ENCODE measurements around the gene IMMT. TPM values are rescaled to one million over a fixed set of nuclear protein-coding genes. Genes with fewer than 3 reads are reported as not detected.
"Not testable (repeated sequence)": the region's sequence is repeated elsewhere in the genome, so short reads cannot be mapped to it uniquely, and the experiment has no call there.

IMMT gene
- total RNA-seq, 2 experiments from 2014 or later, result 121 to 122 TPM

DNA sequence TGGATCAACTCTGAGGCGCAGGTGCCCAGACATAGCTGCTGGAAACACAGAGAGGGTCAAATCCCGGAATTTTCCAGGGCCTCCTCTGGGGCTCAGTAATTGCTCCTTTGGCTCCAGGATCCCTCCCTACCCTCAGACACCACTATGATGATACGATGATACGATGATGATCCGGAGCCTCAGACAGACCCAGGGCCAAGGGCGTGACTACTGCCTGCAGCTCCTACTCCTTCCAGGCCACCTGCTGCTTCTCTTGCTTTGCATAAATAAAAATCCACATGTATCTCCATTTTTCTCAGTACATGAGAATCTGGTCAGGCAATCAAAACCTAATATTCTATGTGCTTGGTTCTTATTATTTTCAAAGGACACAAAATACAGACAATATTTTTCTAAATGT, 37.6 kb upstream of the IMMT start:
- Mint-ChIP-seq H3K4me3 (no peak overlapping the region), H3K27ac (no peak overlapping the region), H3K27me3 (peaks cover 11% of the 10 kb centered on the region), H3K36me3 (no peaks in the 10 kb centered on the region), H3K4me1 (peaks cover 2% of the 10 kb centered on the region), H3K9me3 (no peaks in the 10 kb centered on the region)
- ATAC-seq (ENCODE audit: low read depth), result no peak
- POLR2A ChIA-PET, result interaction anchor here (0.9 kb wide), 1 partner anchor 38 kb away, joined by 3 read pairs; the partner anchor contains the start of gene IMMT
- DNase-seq, result no peak

GRCh38 chr2:86232373-86232784, 37.1 kb upstream of the IMMT start:
- DNase-seq, result no peak
- Mint-ChIP-seq H3K27me3 (peaks cover 15% of the 10 kb centered on the region), H3K36me3 (no peaks in the 10 kb centered on the region), H3K27ac (no peak overlapping the region), H3K9me3 (no peaks in the 10 kb centered on the region), H3K4me1 (peaks cover 2% of the 10 kb centered on the region), H3K4me3 (no peak overlapping the region)
- POLR2A ChIA-PET, result interaction anchor here (0.9 kb wide), 1 partner anchor 37 kb away, joined by 3 read pairs; the partner anchor contains the start of gene IMMT
- no peak for ATAC-seq (ENCODE audit: low read depth)

- POLR2A ChIA-PET, result no interaction called here
- ATAC-seq (ENCODE audit: low read depth) (no peak), DNase-seq (no peak)
- H3K4me3 Mint-ChIP-seq, result no peak overlapping the region
- no peaks in the 10 kb centered on the region for H3K36me3 Mint-ChIP-seq
- H3K27ac Mint-ChIP-seq, result no peak overlapping the region
- peaks cover 15% of the 10 kb centered on the region for H3K27me3 Mint-ChIP-seq
- no peaks in the 10 kb centered on the region for H3K4me1 Mint-ChIP-seq
- no peaks in the 10 kb centered on the region for H3K9me3 Mint-ChIP-seq
Measured at GRCh38 chr2:86231680-86232372, 36.6 kb upstream of the IMMT start.

- no peak overlapping the region for H3K4me3 Mint-ChIP-seq
- POLR2A ChIA-PET, result interaction anchor here (0.6 kb wide), 1 partner anchor 486 kb away, joined by 5 read pairs; no protein-coding TSS in a partner anchor
- no peaks in the 10 kb centered on the region for H3K9me3 Mint-ChIP-seq
- ATAC-seq (ENCODE audit: low read depth), result no peak
- no peaks in the 10 kb centered on the region for H3K4me1 Mint-ChIP-seq
- H3K27ac Mint-ChIP-seq, result no peak overlapping the region
- peaks cover 15% of the 10 kb centered on the region for H3K27me3 Mint-ChIP-seq
- DNase-seq, result no peak
- no peaks in the 10 kb centered on the region for H3K36me3 Mint-ChIP-seq
Measured at GRCh38 chr2:86230961-86231360, 35.7 kb upstream of the IMMT start.

GRCh38 chr2:86229221-86229620, 34.0 kb upstream of the IMMT start:
- peaks cover 8% of the 10 kb centered on the region for H3K4me1 Mint-ChIP-seq
- H3K27ac Mint-ChIP-seq, result no peak overlapping the region
- H3K9me3 Mint-ChIP-seq, result no peaks in the 10 kb centered on the region
- H3K4me3 Mint-ChIP-seq, result no peak overlapping the region
- DNase-seq (no peak), ATAC-seq (ENCODE audit: low read depth) (no peak)
- H3K27me3 Mint-ChIP-seq, result peaks cover 13% of the 10 kb centered on the region
- POLR2A ChIA-PET, result no interaction called here
- no peaks in the 10 kb centered on the region for H3K36me3 Mint-ChIP-seq

- H3K4me3 Mint-ChIP-seq; H3K36me3 Mint-ChIP-seq; POLR2A ChIA-PET; DNase-seq; H3K27ac Mint-ChIP-seq; H3K27me3 Mint-ChIP-seq; H3K9me3 Mint-ChIP-seq; ATAC-seq (ENCODE audit: low read depth): not testable (repeated sequence)
- peaks cover 10% of the 10 kb centered on the region for H3K4me1 Mint-ChIP-seq
Measured at GRCh38 chr2:86228574-86228973, 33.3 kb upstream of the IMMT start.

DNA sequence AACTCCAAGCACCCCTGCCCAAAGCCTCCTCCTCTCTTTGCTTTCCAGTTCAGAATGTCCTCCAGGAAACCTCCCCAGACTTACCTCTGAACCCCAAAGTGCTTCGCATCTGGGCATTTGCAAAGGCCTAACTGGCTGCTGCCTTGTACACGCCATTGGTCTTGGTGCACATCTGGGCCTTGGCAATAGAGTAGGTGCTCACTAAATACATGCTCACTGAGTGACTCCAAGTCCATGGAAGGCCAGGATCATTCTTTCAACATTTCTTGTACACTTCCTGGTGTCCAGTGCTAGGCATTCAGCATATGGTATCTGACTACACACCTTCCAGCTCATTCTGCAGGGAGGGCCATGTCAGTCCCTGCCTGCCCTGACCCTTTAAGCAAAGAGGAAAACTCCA, 32.4 kb upstream of the IMMT start:
- POLR2A ChIA-PET, result no interaction called here
- H3K27ac Mint-ChIP-seq, result no peak overlapping the region
- no peak overlapping the region for H3K4me3 Mint-ChIP-seq
- H3K9me3 Mint-ChIP-seq, result no peaks in the 10 kb centered on the region
- ATAC-seq (ENCODE audit: low read depth) (no peak), DNase-seq (no peak)
- peaks cover 4% of the 10 kb centered on the region for H3K27me3 Mint-ChIP-seq
- H3K4me1 Mint-ChIP-seq, result peaks cover 12% of the 10 kb centered on the region
- H3K36me3 Mint-ChIP-seq, result no peaks in the 10 kb centered on the region

- Mint-ChIP-seq H3K4me3 (no peak overlapping the region), H3K9me3 (no peaks in the 10 kb centered on the region), H3K27me3 (peaks cover 4% of the 10 kb centered on the region), H3K36me3 (no peaks in the 10 kb centered on the region), H3K27ac (peak overlapping the region; percentile 16), H3K4me1 (peaks cover 12% of the 10 kb centered on the region)
- POLR2A ChIA-PET, result no interaction called here
- DNase-seq, result no peak
- no peak for ATAC-seq (ENCODE audit: low read depth)
Measured at GRCh38 chr2:86226636-86227520, 31.6 kb upstream of the IMMT start.

DNA sequence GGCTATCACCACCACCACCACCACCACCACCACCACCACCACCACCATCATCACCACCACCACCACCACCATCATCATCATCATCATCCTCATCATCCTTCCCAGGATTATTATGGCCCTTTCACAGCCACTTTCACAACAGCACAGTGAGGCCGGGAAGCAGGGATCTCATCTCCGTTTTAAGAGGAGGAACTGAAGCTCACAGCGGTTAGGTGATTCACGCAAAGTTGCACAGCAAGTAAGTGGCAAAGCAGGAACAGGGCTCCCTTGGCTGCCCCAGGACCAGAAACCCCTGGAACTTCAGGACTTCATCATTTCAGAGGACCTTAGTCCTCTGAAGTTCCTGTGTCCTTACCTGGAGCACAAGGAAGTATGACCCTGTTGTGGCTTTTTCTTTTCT, 30.8 kb upstream of the IMMT start:
- POLR2A ChIA-PET, result interaction anchor here (1.8 kb wide), 1 partner anchor 216 kb away, joined by 14 read pairs; the partner anchor contains the start of gene KDM3A
- Mint-ChIP-seq H3K36me3 (no peaks in the 10 kb centered on the region), H3K27me3 (peaks cover 4% of the 10 kb centered on the region), H3K4me3 (no peak overlapping the region), H3K4me1 (peaks cover 15% of the 10 kb centered on the region), H3K9me3 (no peaks in the 10 kb centered on the region), H3K27ac (peak overlapping the region; percentile 94)
- no peak for DNase-seq
- ATAC-seq (ENCODE audit: low read depth), result no peak

DNA sequence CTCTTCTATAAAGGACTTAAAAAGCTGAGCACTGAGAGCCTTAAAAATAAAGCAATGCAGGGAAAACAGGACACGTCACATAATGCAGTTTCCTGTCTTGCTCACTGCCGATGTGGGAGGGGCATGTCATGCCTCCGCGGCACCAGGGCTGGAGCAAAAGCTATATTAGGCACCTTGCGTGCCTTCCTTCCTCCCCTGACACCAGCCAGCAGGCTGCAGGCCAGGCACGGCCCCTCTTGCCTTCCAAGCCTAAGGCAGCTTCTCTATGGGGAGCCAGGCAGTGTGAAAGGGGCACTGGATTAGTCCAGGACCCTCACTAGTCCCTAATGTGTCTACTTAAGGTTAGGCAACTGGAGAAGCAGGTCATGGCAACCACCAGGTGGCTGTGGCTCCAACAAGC, 30.3 kb upstream of the IMMT start:
- H3K9me3 Mint-ChIP-seq, result no peaks in the 10 kb centered on the region
- DNase-seq, result peak; percentile 70
- H3K36me3 Mint-ChIP-seq, result no peaks in the 10 kb centered on the region
- peak; percentile 92 for ATAC-seq (ENCODE audit: low read depth)
- peak overlapping the region; percentile 58 for H3K4me3 Mint-ChIP-seq
- peaks cover 17% of the 10 kb centered on the region for H3K4me1 Mint-ChIP-seq
- POLR2A ChIA-PET, result interaction anchor here (1.8 kb wide), 1 partner anchor 216 kb away, joined by 14 read pairs; the partner anchor contains the start of gene KDM3A
- peak overlapping the region; percentile 94 for H3K27ac Mint-ChIP-seq
- H3K27me3 Mint-ChIP-seq, result peaks cover 4% of the 10 kb centered on the region

GRCh38 chr2:86224645-86225355, 29.5 kb upstream of the IMMT start:
- H3K27me3 Mint-ChIP-seq, result peaks cover 4% of the 10 kb centered on the region
- no peaks in the 10 kb centered on the region for H3K9me3 Mint-ChIP-seq
- H3K4me3 Mint-ChIP-seq, result no peak overlapping the region
- H3K36me3 Mint-ChIP-seq, result no peaks in the 10 kb centered on the region
- peaks cover 17% of the 10 kb centered on the region for H3K4me1 Mint-ChIP-seq
- H3K27ac Mint-ChIP-seq, result peak overlapping the region; percentile 94
- POLR2A ChIA-PET, result interaction anchor here (1.8 kb wide), 1 partner anchor 217 kb away, joined by 14 read pairs; the partner anchor contains the start of gene KDM3A
- ATAC-seq (ENCODE audit: low read depth) (no peak), DNase-seq (no peak)

- Mint-ChIP-seq H3K4me1 (peaks cover 17% of the 10 kb centered on the region), H3K4me3 (no peak overlapping the region), H3K27ac (peak overlapping the region; percentile 80), H3K27me3 (peaks cover 4% of the 10 kb centered on the region), H3K36me3 (no peaks in the 10 kb centered on the region), H3K9me3 (no peaks in the 10 kb centered on the region)
- ATAC-seq (ENCODE audit: low read depth), result no peak
- POLR2A ChIA-PET, result interaction anchor here (1.8 kb wide), 1 partner anchor 218 kb away, joined by 14 read pairs; the partner anchor contains the start of gene KDM3A
- no peak for DNase-seq
Measured at GRCh38 chr2:86223927-86224560, 28.8 kb upstream of the IMMT start.
